Adrenal gland (tissue), 12 donors: ENCODE results near the gene VTN. TPM values are rescaled to one million over a fixed set of nuclear protein-coding genes. Genes with fewer than 3 reads are reported as not detected.
A peak's percentile ranks its signal among the peaks of the same experiment; 100 is the strongest.

ENCODE experiments used
- DNase-seq, 7 donors: peaks; one replicate each; pipeline ENCODE4 v3.0.0-alpha.2; 2019 to 2020
- H3K27ac ChIP-seq, 5 donors: fragments of 200-600 bp; sonication (generic) in 4 of 5; 1 replicate in 3 of 5; 2 replicates in 2 of 5; pipeline versions ENCODE4 v1.5.1 to v1.8.0; 2016 to 2020; ENCODE audit warnings: mild to moderate bottlenecking in 1 of 5
- H3K27me3 ChIP-seq: fragments of 200-600 bp; 2 replicates; pipeline ENCODE4 v1.8.0; 2021
- H3K36me3 ChIP-seq, 2 donors: fragments of 200-600 bp; replicated peaks in 1 of 2; 1 replicate in 1 of 2; 2 replicates in 1 of 2; pipeline versions ENCODE4 v1.5.1 to v1.8.0; 2018 to 2022
- H3K4me1 ChIP-seq, 2 donors: fragments of 200-600 bp; replicated peaks in 1 of 2; 1 replicate in 1 of 2; 2 replicates in 1 of 2; pipeline versions ENCODE4 v1.5.1 to v1.8.0; 2018 to 2021
- H3K4me3 ChIP-seq, 4 donors: fragments of 200-600 bp; sonication (generic) in 3 of 4; one replicate each; pipeline ENCODE4 v1.5.1; 2016 to 2018
- H3K9me3 ChIP-seq, 3 donors: fragments of 200-600 bp; sonication (generic) in 1 of 3; replicated peaks in 1 of 3; 1 replicate in 2 of 3; 2 replicates in 1 of 3; pipeline versions ENCODE4 v1.5.1 to v1.8.0; 2016 to 2021
- CTCF ChIP-seq, 6 experiments: fragments of 450-650 bp in 4 of 6; fragments of 200-600 bp in 2 of 6; sonication (generic) in 1 of 6; IDR thresholded peaks; 1 replicate in 5 of 6; 2 replicates in 1 of 6; pipeline versions ENCODE4 v1.5.1 to v1.8.0; 2016 to 2021; ENCODE audit warnings: antibody characterized with exemption in 6 of 6, mild to moderate bottlenecking in 2 of 6, moderate library complexity in 1 of 6
- POLR2A ChIP-seq, 2 donors: fragments of 450-650 bp; IDR thresholded peaks; one replicate each; pipeline ENCODE4 v1.6.1; 2017; ENCODE audit warnings: antibody characterized with exemption in 2 of 2, mild to moderate bottlenecking in 2 of 2, moderate library complexity in 1 of 2
- WGBS, 4 donors: extraction: QIAGEN DNeasy Blood & Tissue Kit in 2 of 4; methylation state at CpG; one replicate each; pipeline versions ENCODE4 v1.1.5 to v1.1.7; 2013 to 2017; 5-methylcytosine and 5-hydroxymethylcytosine counted together
- intact Hi-C, 2 donors: fragments of 100-400 bp; cut with DNase I; formaldehyde crosslinking; loops; one replicate each; pipeline versions ENCODE4 v1.14.1 to v1.15.0; 2022 to 2023
- polyA plus RNA-seq, 3 donors: library from polyadenylated mRNA; stranded (reverse); fragments of 200-250 nt in 2 of 3; fragments of 350-450 nt in 1 of 3; fragmentation: Illumina TruSeq in 1 of 3; extraction: RNeasy Lipid Tissue Mini Kit (QIAGEN cat#74804) in 1 of 3; gene quantifications; one replicate each; pipeline ENCODE4 v1.2.3, GENCODE V29; 2013 to 2014
- total RNA-seq, 9 donors: library from RNA; depleted of rRNA in 4 of 9; stranded (reverse); fragments of >200 nt in 4 of 9; fragments of 120-200 nt in 1 of 9; fragmentation: NEBNext Ultra II Directional in 1 of 9; extraction: Animal tissue kit (Norgen Biotek cat#: 25700) in 1 of 9; gene quantifications; one replicate each; pipeline versions ENCODE4 v1.1.0 to v1.2.4, GENCODE V29; 2013 to 2023
- donor health status: healthy with polysubstance abuse.
- donor health status: Bipolar disorder and iron deficiency.
- donor health status: DM: yes; HTN: yes; CAD: no.
- donor health status: DM: no; HTN: no; CAD: no.
- donor health status: DM: no; HTN: no; CAD: no.
- donor health status: DM: yes; HTN: yes; CAD: no.

Gene VTN
- total and polyA plus RNA-seq, 12 donors = 5.5 to 470 (median 180) TPM

- Histone ChIP-seq H3K9me3 (no peaks in the 10 kb centered on the region), H3K27ac (peak within 1 kb of the TSS; percentile 63 to 93 (median 79)), H3K4me1 (peaks cover 33 to 34% of the 10 kb centered on the region in 2 donors), H3K4me3 (peak within 1 kb of the TSS in 2 of 4 donors; percentile 12 to 76), H3K27me3 (no peaks in the 10 kb centered on the region), H3K36me3 (no peaks in the 10 kb centered on the region)
- intact Hi-C loops = no loop called here
- DNase-seq = peak; percentile 89 to 97 (median 95)
- TF ChIP-seq CTCF (IDR thresholded peaks at IDR 0.05) (no peak), POLR2A (IDR thresholded peaks at IDR 0.05) (peak in 1 of 2 donors; percentile 35)
- WGBS, 4 donors = 0% methylated on average over 43 to 80 of the region's 80 CpGs
These were observed 1.4 kb upstream of the VTN start, which contains the start of gene SARM1 for GRCh38 chr17:28371245-28372202. SARM1 (plus strand) TSS chr17:28371694; CDS start chr17:28372033, 339 bp downstream.

DNA sequence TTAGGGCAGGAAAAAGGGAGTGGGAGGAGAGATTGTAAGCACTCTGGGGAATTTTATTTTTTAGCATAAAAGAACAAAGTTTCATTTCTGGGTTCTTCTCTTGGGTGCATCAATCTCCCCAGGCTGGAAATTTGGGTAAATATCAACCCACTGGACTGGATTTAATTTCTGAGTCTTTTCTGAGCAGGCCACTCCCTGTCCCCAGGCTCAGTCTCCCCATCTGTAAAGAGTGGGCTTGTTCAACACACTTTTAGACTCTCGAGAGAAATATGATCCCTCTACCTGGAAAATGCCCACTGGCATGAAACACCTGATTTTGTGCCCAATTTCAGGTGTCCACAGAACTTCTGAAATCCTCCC is 617 bp upstream of the VTN start:
- DNase-seq = no peak
- Histone ChIP-seq H3K27me3 (no peaks in the 10 kb centered on the region), H3K36me3 (no peaks in the 10 kb centered on the region), H3K4me3 (peak overlapping the region in 1 of 4 donors; percentile 76), H3K4me1 (peaks cover 33 to 34% of the 10 kb centered on the region in 2 donors), H3K9me3 (no peaks in the 10 kb centered on the region), H3K27ac (peak overlapping the region; percentile 63 to 93 (median 79))
- intact Hi-C loops = no loop called here
- WGBS, 4 donors = 65 to 81% (median 78%) methylated on average over 1 of the region's 1 CpG; no CpG with 5 or more reads in 1 of the 4 donors
- TF ChIP-seq POLR2A (IDR thresholded peaks at IDR 0.05) (no peak), CTCF (IDR thresholded peaks at IDR 0.05) (no peak)

- Histone ChIP-seq H3K4me1 (peaks cover 33 to 34% of the 10 kb centered on the region in 2 donors), H3K27ac (peak overlapping the region; percentile 55 to 93 (median 79)), H3K4me3 (no peak overlapping the region), H3K36me3 (peaks cover 0 to under 1% of the 10 kb centered on the region in 2 donors), H3K27me3 (no peaks in the 10 kb centered on the region), H3K9me3 (no peaks in the 10 kb centered on the region)
- WGBS, 4 donors = 70 to 83% (median 76%) methylated on average over 6 to 10 of the region's 10 CpGs
- no peak for TF ChIP-seq POLR2A (IDR thresholded peaks at IDR 0.05)
- no peak for TF ChIP-seq CTCF (IDR thresholded peaks at IDR 0.05)
- intact Hi-C loops = no loop called here
- peak in 3 of 7 donors; percentile 36 to 44 (median 38) for DNase-seq
These were observed 448 bp downstream of the VTN start for GRCh38 chr17:28369684-28370034.

- H3K4me1 ChIP-seq = peaks cover 33 to 34% of the 10 kb centered on the region in 2 donors
- DNase-seq = no peak
These were observed 1.0 kb downstream of the VTN start for GRCh38 chr17:28368915-28369683.

More at GRCh38 chr17:28368915-28369683, 1.0 kb downstream of the VTN start:
- H3K36me3 ChIP-seq = peaks cover 0 to 6% of the 10 kb centered on the region in 2 donors
- intact Hi-C loops = no loop called here
- H3K9me3 ChIP-seq = no peaks in the 10 kb centered on the region
- peak overlapping the region in 3 of 5 donors; percentile 79 to 93 (median 91) for H3K27ac ChIP-seq
- no peaks in the 10 kb centered on the region for H3K27me3 ChIP-seq
- TF ChIP-seq CTCF (IDR thresholded peaks at IDR 0.05) = no peak
- TF ChIP-seq POLR2A (IDR thresholded peaks at IDR 0.05) = no peak
- no peak overlapping the region for H3K4me3 ChIP-seq
- WGBS, 4 donors = 91 to 98% (median 94%) methylated on average over 7 to 23 of the region's 23 CpGs
